HG03432 (cell line): ENCODE data around the gene FARSB.
"Not testable (repeated sequence)": the region's sequence is repeated elsewhere in the genome, so short reads cannot be mapped to it uniquely, and the experiment has no call there.

ENCODE experiments used
- ATAC-seq: cut with Tn5 transposase; IDR thresholded peaks from one replicate; pipeline ENCODE4 v1.9.1; 2021; ENCODE audit warnings: mild to moderate bottlenecking, moderate library complexity; ENCODE audit not compliant: unreplicated experiment

Gene FARSB

GRCh38 chr2:222609381-222609780 is 46.5 kb downstream of the FARSB start:
- no peak for ATAC-seq

GRCh38 chr2:222608081-222608480 is 47.8 kb downstream of the FARSB start:
- ATAC-seq, result no peak

GRCh38 chr2:222606306-222606705 is 49.6 kb downstream of the FARSB start:
- ATAC-seq, result no peak

GRCh38 chr2:222604749-222605515 is 51.0 kb downstream of the FARSB start:
- no peak for ATAC-seq

- no peak for ATAC-seq
Observed at GRCh38 chr2:222603501-222603900, 52.4 kb downstream of the FARSB start.

- no peak for ATAC-seq
Observed at GRCh38 chr2:222598611-222599010, 57.3 kb downstream of the FARSB start.

GRCh38 chr2:222595581-222595980 is 60.3 kb downstream of the FARSB start:
- no peak for ATAC-seq

GRCh38 chr2:222594679-222595078 is 61.2 kb downstream of the FARSB start:
- no peak for ATAC-seq

GRCh38 chr2:222592176-222592575 is 63.7 kb downstream of the FARSB start:
- no peak for ATAC-seq

- no peak for ATAC-seq
Observed at GRCh38 chr2:222591661-222592060, 64.2 kb downstream of the FARSB start.

GRCh38 chr2:222584589-222584988 is 71.3 kb downstream of the FARSB start:
- not testable (repeated sequence) for ATAC-seq

GRCh38 chr2:222582928-222583327 is 73.0 kb downstream of the FARSB start:
- ATAC-seq, result peak; percentile 50

- ATAC-seq, result no peak
Observed at GRCh38 chr2:222577341-222577740, 78.6 kb downstream of the FARSB start.

- no peak for ATAC-seq
Observed at GRCh38 chr2:222576171-222577081, 79.5 kb downstream of the FARSB start.

- no peak for ATAC-seq
Observed at GRCh38 chr2:222575618-222576017, 80.3 kb downstream of the FARSB start.

- ATAC-seq, result no peak
Observed at GRCh38 chr2:222572751-222573174, 83.1 kb downstream of the FARSB start.

GRCh38 chr2:222572264-222572721 is 83.6 kb downstream of the FARSB start:
- ATAC-seq, result no peak

GRCh38 chr2:222569826-222570225 is 86.1 kb downstream of the FARSB start:
- no peak for ATAC-seq

GRCh38 chr2:222568865-222569264 is 87.0 kb downstream of the FARSB start:
- no peak for ATAC-seq

- ATAC-seq, result no peak
Observed at GRCh38 chr2:222566229-222566628, 89.7 kb downstream of the FARSB start.

- no peak for ATAC-seq
Observed at GRCh38 chr2:222563936-222564335, 92.0 kb downstream of the FARSB start.
